Body of pancreas (tissue), 4 donors: ENCODE data around the gene NRXN2.

Source experiments
- CTCF ChIP-seq, 7 experiments: fragments of 450-650 bp in 4 of 7; fragments of 200-600 bp in 3 of 7; sonication (generic) in 3 of 7; IDR thresholded peaks; one replicate each; pipeline ENCODE4 v1.5.1; 2016 to 2019; ENCODE audit warnings: antibody characterized with exemption in 7 of 7
- POLR2A ChIP-seq, 3 donors: fragments of 450-650 bp; IDR thresholded peaks; one replicate each; pipeline ENCODE4 v1.6.1; 2016; ENCODE audit warnings: antibody characterized with exemption in 3 of 3, mild to moderate bottlenecking in 2 of 3

- TF ChIP-seq CTCF (IDR thresholded peaks at IDR 0.05), result no peak
- TF ChIP-seq POLR2A (IDR thresholded peaks at IDR 0.05), result no peak
Measured at GRCh38 chr11:64674774-64675173, 48.2 kb downstream of the NRXN2 start.
